Natural killer cell treated with Interleukin-12 subunit alpha and Interleukin-12 subunit beta and Interleukin-15 and Interleukin-18, amount 100 ng/mL, for 72 hours (primary cell): ENCODE results near the gene CFAP58. TPM values are rescaled to one million over a fixed set of nuclear protein-coding genes. Genes with fewer than 3 reads are reported as not detected.

Experiments
- ATAC-seq, 2 donors: fragments of 150-1000 bp; cut with Tn5 transposase in 1 of 2; sonication (Bioruptor Pico), chemical (Tn5 transposase) in 1 of 2; 2 replicates each; pipeline ENCODE4 v1.10.0; 2021
- DNase-seq: peaks from one replicate; pipeline ENCODE4 v3.0.0; 2022; ENCODE audit warnings: low spot score
- H3K27ac Mint-ChIP-seq, 2 donors: 1 replicate in 1 of 2; 2 replicates in 1 of 2; pipeline ENCODE4 v1.8.0; 2022; ENCODE audit warnings: mixed read lengths in 2 of 2, mild to moderate bottlenecking in 1 of 2, moderate library complexity in 1 of 2
- H3K27me3 Mint-ChIP-seq, 2 donors: 1 replicate in 1 of 2; 2 replicates in 1 of 2; pipeline ENCODE4 v1.8.0; 2022; ENCODE audit warnings: mixed read lengths in 2 of 2
- H3K36me3 Mint-ChIP-seq: one replicate; pipeline ENCODE4 v1.8.0; 2022; ENCODE audit warnings: mixed read lengths
- H3K4me1 Mint-ChIP-seq, 2 donors: 1 replicate in 1 of 2; 2 replicates in 1 of 2; pipeline ENCODE4 v1.8.0; 2022; ENCODE audit warnings: low read depth in 2 of 2, mixed read lengths in 2 of 2, mild to moderate bottlenecking in 1 of 2
- H3K4me3 Mint-ChIP-seq: one replicate; pipeline ENCODE4 v1.8.0; 2022; ENCODE audit warnings: mixed read lengths
- H3K9me3 Mint-ChIP-seq: 2 replicates; pipeline ENCODE4 v1.8.0; 2022; ENCODE audit warnings: mixed read lengths
- total RNA-seq, 2 donors: library from RNA; stranded (reverse); gene quantifications; one replicate each; pipeline ENCODE4 v1.2.3, GENCODE V29; 2022

The CFAP58 gene
- total RNA-seq, 2 donors from 2014 or later: 0.38 to 0.67 TPM

GRCh38 chr10:104488439-104488832 is 134.8 kb downstream of the CFAP58 start:
- no peak overlapping the region for H3K4me3 Mint-ChIP-seq
- DNase-seq: no peak
- peaks cover 24 to 29% of the 10 kb centered on the region in 2 donors for H3K27me3 Mint-ChIP-seq
- H3K36me3 Mint-ChIP-seq: no peaks in the 10 kb centered on the region
- no peaks in the 10 kb centered on the region for H3K9me3 Mint-ChIP-seq
- no peaks in the 10 kb centered on the region for H3K4me1 Mint-ChIP-seq
- ATAC-seq: no peak
- no peak overlapping the region for H3K27ac Mint-ChIP-seq

GRCh38 chr10:104492329-104492940 is 138.8 kb downstream of the CFAP58 start:
- no peak overlapping the region for H3K4me3 Mint-ChIP-seq
- no peak overlapping the region for H3K27ac Mint-ChIP-seq
- DNase-seq: no peak
- H3K9me3 Mint-ChIP-seq: no peaks in the 10 kb centered on the region
- no peaks in the 10 kb centered on the region for H3K36me3 Mint-ChIP-seq
- no peak for ATAC-seq
- no peaks in the 10 kb centered on the region for H3K4me1 Mint-ChIP-seq
- H3K27me3 Mint-ChIP-seq: peaks cover 13 to 26% of the 10 kb centered on the region in 2 donors

DNA sequence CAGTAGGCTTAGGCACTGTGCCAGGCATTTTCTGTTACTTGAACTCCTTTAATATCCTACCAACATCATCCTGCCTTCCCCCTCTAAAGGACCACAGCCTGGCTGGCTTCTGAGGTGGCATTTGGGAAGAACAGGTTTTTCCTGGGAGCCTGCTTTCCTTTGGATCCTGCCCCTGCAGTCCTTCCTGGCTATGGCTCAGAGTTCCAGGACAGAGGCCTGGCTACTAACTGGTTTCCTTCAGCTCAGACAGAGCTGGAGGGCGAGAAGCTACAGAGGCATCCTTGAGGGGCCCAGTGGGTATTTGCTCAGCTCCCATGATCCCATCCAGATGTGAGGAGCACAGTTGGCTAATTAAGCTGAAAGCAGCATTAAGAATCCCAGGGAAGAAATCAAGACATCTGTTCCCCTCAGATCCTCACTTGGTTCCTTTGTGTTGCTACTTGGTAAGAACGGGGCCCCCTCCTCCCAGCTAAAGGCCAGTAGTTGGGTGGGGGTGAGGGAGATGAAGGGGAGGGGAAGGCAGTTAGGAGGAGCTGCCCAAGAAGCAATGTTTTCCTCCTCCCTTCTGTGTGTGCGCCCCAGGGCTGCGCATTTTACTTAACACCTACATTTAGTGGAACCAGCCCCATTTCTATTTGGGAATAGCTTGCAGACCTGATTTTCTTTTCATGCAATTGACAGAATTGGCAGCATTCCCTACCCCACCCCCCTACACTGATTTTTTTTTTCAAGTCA is 144.9 kb downstream of the CFAP58 start:
- no peaks in the 10 kb centered on the region for H3K4me1 Mint-ChIP-seq
- no peaks in the 10 kb centered on the region for H3K36me3 Mint-ChIP-seq
- no peak overlapping the region for H3K27ac Mint-ChIP-seq
- no peak overlapping the region for H3K4me3 Mint-ChIP-seq
- no peak for DNase-seq
- ATAC-seq: peak in 1 of 2 donors; percentile 12
- H3K9me3 Mint-ChIP-seq: no peaks in the 10 kb centered on the region
- H3K27me3 Mint-ChIP-seq: peaks cover 18 to 27% of the 10 kb centered on the region in 2 donors

DNA sequence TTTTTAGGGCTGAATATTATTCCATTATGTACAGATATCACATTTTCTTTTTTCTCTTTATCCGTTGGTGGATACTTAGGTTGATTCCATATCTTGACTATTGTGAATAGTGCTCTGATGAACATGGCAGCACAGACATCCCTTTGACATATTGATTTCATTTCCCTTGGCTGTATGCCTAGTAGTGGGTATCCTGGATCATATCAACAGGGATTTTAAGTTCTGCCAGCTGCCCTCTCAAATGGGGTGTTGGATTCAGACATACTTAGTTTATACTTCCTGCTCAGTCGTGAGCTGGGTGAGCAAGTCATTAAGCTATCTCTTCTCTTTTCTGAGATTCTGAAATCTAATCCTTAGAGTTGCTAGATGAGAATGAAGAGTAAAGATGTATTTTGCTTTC is 147.8 kb downstream of the CFAP58 start:
- Mint-ChIP-seq H3K4me3 (no peak overlapping the region), H3K27ac (no peak overlapping the region), H3K4me1 (no peaks in the 10 kb centered on the region), H3K27me3 (peaks cover 14 to 16% of the 10 kb centered on the region in 2 donors), H3K9me3 (no peaks in the 10 kb centered on the region), H3K36me3 (no peaks in the 10 kb centered on the region)
- no peak for DNase-seq
- no peak for ATAC-seq

GRCh38 chr10:104501864-104502579 is 148.4 kb downstream of the CFAP58 start:
- H3K36me3 Mint-ChIP-seq: no peaks in the 10 kb centered on the region
- DNase-seq: no peak
- peaks cover 13 to 16% of the 10 kb centered on the region in 2 donors for H3K27me3 Mint-ChIP-seq
- no peaks in the 10 kb centered on the region for H3K4me1 Mint-ChIP-seq
- H3K9me3 Mint-ChIP-seq: no peaks in the 10 kb centered on the region
- no peak for ATAC-seq
- no peak overlapping the region for H3K4me3 Mint-ChIP-seq
- peak overlapping the region in 1 of 2 donors; percentile 21 for H3K27ac Mint-ChIP-seq

- Mint-ChIP-seq H3K4me1 (no peaks in the 10 kb centered on the region), H3K4me3 (no peak overlapping the region), H3K27ac (no peak overlapping the region)
Measured at GRCh38 chr10:104502907-104503306, 149.3 kb downstream of the CFAP58 start.

More at GRCh38 chr10:104502907-104503306, 149.3 kb downstream of the CFAP58 start:
- peaks cover 13 to 24% of the 10 kb centered on the region in 2 donors for H3K27me3 Mint-ChIP-seq
- ATAC-seq: no peak
- DNase-seq: no peak
- no peaks in the 10 kb centered on the region for H3K9me3 Mint-ChIP-seq
- no peaks in the 10 kb centered on the region for H3K36me3 Mint-ChIP-seq

Other genes starting within 250 kb of the CFAP58 start
- gene SFR1, start 231.7 kb upstream of the CFAP58 start, total RNA-seq: 10 to 100 TPM; 12.1 to 12.5 TPM
- gene CFAP43, start 121.5 kb upstream of the CFAP58 start, total RNA-seq: not detected
- 100 to 1,000 TPM; 101 to 111 TPM for gene GSTO1, start 98.9 kb upstream of the CFAP58 start, total RNA-seq
- gene GSTO2, start 84.6 kb upstream of the CFAP58 start, total RNA-seq: under 1 TPM; 0.53 to 0.93 TPM
- 10 to 100 TPM; 42.1 to 63.0 TPM for gene ITPRIP, start 15.4 kb upstream of the CFAP58 start, total RNA-seq